ENCODE measurements around the gene RPL27A.

Gene RPL27A

GRCh38 chr11:8672346-8672745, 10.2 kb upstream of the RPL27A start:
- DNase-seq (ENCODE audit: low read depth in 2 of 2, low spot score in 1 of 2), result no peak

DNA sequence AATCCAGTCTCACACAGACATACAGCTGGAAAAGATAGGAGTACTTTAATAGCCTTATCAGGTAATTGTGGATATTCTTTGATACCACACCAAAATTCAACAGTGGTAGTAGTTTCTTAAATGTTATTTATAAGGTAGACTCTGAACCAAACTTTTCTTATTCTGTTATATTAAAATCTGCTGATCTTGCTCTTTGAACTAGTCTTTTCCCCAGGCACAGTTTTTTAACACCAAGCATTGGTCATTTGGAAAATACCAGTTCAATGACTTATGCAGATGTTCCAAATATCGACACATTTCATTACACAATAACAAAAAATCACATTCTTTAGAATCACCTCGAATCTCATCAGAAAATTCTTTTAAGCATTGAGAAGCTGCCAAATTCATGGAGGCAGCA, 7.7 kb upstream of the RPL27A start:
- no peak for DNase-seq (ENCODE audit: low read depth in 2 of 2, low spot score in 1 of 2)

GRCh38 chr11:8676458-8676857, 6.1 kb upstream of the RPL27A start:
- DNase-seq (ENCODE audit: low read depth in 2 of 2, low spot score in 1 of 2), result no peak

DNA sequence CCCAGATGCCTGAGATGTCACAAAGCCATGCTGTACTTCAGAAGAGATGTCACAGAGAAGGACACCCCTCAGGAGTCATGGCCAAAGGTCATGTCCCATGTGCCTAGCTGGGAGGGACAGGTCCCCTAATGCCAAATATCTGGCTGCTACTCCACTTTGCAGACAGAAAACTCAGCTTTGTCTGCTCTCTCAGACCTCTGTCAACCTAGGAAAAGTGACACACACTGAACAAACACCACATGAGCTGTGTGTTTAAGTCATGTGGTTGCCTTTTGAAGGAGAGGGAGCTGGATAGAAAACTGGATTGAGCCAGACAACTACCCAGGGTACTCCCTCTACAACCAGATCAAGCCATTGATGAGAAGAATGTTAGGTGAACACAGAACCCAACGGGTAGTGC, 3.6 kb upstream of the RPL27A start:
- no peak for DNase-seq (ENCODE audit: low read depth in 2 of 2, low spot score in 1 of 2)

- DNase-seq (ENCODE audit: low read depth in 2 of 2, low spot score in 1 of 2), result peak in 1 of 2 donors; percentile 9
These were observed 722 bp upstream of the RPL27A start for GRCh38 chr11:8681837-8682302.

DNA sequence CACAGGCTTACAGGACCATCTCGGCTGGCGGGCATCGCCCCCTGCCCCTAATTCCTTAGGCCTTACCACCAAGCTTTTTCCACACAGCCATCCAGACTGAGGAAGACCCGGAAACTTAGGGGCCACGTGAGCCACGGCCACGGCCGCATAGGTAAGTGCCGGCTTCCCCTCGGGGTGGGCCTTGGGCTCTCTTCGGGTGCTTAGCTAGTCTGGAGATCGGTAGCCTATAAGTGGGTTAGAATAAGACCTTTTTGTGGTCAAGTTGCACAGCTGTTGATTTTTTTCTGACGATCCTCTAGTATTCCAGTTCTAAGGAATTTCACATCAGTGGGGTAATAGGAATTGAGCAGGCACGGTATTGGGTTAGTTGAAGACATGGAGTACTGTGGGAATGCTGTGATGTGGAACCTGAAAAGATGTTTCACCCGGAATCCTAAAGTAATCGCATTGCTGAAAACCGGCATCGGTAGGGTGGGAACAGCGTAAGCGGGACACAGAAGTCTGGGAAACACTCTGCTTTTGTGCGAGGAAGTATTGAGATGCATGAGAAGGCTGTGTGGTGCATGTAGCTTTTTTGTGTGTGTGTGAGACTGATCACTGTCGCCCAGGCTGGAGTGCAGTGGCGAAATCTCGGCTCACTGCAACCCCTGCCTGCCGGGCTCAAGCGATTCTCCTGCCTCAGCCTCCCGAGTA, 669 bp downstream of the RPL27A start:
- DNase-seq (ENCODE audit: low read depth in 2 of 2, low spot score in 1 of 2), result peak in 1 of 2 donors; percentile 9

DNA sequence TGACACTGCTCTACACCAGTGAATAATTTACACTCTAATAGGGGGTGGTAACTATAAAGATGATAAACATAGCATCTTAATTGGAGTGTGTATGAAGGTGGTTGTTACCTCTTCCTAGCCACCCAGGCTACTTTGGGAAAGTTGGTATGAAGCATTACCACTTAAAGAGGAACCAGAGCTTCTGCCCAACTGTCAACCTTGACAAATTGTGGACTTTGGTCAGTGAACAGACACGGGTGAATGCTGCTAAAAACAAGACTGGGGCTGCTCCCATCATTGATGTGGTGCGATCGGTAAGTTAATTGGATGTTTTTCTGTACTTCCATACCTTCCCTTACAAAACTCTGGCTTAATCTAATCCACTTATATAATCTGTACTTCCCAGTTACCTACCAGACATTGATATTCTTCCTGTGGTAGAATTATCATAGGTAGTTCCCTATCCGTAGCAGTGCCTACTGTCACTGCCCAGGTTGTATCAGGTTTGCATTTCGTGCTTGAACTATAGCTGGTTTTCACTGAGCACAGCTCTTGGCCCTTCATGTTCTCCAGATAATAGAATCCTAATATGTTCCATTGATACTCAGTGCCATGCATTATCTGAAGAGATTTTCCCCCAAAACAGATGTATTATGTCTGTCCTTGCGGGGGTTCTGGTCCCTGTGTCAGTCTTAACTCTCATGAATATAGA, 2.2 kb downstream of the RPL27A start:
- DNase-seq (ENCODE audit: low read depth in 2 of 2, low spot score in 1 of 2), result no peak

- no peak for DNase-seq (ENCODE audit: low read depth in 2 of 2, low spot score in 1 of 2)
These were observed 2.7 kb downstream of the RPL27A start for GRCh38 chr11:8685306-8685705.

DNA sequence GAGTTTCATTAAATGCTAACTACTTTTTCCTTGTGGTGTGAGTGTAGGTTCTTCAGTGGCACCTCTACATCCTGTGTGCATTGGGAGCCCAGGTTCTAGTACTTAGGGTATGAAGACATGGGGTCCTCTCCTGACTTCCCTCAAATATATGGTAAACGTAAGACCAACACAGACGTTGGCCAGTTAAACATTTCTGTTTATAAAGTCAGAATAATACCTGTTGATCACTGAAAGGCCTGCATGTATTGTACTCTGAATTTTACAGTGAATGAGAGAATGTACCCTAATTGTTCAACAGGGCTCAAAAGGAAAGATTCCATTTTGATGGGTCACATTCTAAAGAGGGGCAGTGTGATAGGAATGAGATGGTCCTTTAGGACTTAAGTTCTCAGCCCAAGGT, 3.2 kb downstream of the RPL27A start:
- no peak for DNase-seq (ENCODE audit: low read depth in 2 of 2, low spot score in 1 of 2)

DNA sequence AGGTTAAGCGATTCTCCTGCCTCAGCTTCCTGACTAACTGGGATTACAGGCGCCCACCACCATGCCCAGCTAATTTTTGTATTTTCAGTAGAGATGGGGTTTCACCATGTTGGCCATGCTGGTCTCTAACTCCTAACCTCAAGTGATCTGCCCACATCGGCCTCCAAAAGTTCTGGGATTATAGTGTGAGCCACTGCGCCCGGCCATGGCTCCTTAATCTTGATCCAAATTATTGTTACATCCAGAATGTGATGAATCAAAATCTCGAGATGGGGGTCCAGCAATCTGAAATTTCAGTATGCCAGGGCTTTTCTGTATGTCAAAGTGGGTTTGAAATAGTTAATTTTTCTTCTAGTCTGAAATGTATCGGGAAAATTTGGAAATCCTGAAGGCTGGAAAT, 3.7 kb downstream of the RPL27A start:
- DNase-seq (ENCODE audit: low read depth in 2 of 2, low spot score in 1 of 2), result no peak

GRCh38 chr11:8688414-8689362, 6.1 kb downstream of the RPL27A start:
- peak; percentile 67 to 71 for DNase-seq (ENCODE audit: low read depth in 2 of 2, low spot score in 1 of 2)

GRCh38 chr11:8689726-8690255, 7.2 kb downstream of the RPL27A start:
- no peak for DNase-seq (ENCODE audit: low read depth in 2 of 2, low spot score in 1 of 2)

DNA sequence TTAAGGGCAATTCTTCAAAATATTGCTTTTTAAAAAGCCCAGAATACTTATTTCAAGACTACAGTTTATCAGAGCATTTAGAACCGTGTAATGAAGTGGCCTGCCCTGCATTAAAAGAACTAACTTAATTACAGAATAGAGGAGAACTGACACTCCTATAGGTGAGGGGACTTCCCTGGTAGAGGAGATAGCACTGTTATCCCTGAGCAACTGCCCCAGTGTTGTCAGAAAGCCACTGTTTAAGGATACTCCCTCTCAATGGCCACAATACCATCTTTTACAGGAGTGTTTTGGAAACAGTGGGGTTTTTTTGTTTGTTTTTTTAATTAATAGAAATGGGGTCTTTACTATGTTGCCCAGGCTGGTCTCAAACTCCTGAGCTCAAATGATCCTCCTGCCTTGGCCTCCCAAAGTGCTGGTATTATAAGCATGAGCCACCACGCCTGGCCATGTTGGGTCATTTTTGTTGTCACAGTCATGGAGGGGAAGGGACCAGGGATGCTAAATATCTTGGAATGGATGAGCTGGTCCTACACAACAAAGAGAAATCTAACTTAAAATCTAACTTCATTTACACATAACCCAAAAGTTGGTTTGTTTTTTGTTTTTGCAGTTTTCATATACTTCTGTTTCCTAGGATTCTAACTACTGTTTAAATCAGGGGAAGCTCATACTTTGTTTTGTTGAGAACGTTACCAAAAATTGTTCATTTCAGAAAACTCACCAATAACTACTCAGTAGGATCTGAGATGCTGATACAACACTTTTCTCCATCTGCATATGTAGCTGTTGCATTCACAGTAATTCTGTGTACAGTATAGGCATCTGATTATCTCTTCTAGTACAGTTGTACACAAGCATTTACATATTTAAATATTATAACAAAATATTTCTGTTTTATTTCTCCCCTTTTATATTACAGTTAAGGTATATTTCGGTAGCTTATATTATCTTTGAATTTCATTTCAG, 8.1 kb downstream of the RPL27A start:
- no peak for DNase-seq (ENCODE audit: low read depth in 2 of 2, low spot score in 1 of 2)

DNA sequence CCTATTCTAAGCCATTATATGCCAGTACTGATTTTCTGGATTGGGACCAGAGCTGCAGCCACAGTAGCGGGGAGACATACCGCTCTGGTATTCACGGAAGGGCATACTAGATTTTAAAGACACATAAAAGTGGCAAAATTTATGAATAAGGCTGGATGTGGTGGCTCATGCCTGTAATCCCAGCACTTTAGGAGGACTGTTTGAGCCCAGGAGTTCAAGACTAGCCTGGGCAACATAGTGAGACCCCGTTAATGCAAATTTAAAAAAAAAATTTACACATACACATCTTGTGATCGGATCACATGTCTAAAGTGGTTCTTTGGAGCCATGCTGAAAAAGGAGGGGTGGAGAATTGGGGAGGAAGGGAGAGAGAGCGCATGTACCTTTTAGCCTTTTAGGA, 9.0 kb downstream of the RPL27A start:
- DNase-seq (ENCODE audit: low read depth in 2 of 2, low spot score in 1 of 2), result no peak

GRCh38 chr11:8692417-8692816, 9.8 kb downstream of the RPL27A start:
- no peak for DNase-seq (ENCODE audit: low read depth in 2 of 2, low spot score in 1 of 2)

DNA sequence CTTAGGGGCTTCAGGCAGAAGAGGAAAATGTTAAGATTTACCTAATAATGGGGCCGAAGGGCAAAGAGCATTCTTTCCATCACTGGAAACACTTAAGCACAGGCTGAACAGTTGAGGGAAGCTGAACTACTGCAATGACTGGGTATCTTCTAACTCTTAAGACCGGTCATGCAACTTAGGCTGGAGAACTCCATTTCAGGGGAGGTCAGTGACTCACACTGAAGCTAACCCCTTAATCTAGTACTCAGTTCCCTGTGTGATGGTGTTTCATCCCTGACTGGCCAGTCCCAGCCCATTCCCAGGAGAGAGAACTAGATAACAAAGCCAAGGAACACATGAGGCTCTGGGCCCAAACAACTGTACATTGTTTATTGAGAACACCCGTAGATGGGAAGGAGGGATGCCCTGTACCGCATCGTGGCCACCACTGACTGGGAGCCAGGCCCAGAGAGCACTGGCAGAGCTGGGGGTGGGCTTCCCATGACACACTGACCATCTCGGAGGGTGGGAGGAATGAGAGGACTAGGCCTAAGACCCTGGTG, 10.5 kb downstream of the RPL27A start:
- DNase-seq (ENCODE audit: low read depth in 2 of 2, low spot score in 1 of 2), result no peak

DNA sequence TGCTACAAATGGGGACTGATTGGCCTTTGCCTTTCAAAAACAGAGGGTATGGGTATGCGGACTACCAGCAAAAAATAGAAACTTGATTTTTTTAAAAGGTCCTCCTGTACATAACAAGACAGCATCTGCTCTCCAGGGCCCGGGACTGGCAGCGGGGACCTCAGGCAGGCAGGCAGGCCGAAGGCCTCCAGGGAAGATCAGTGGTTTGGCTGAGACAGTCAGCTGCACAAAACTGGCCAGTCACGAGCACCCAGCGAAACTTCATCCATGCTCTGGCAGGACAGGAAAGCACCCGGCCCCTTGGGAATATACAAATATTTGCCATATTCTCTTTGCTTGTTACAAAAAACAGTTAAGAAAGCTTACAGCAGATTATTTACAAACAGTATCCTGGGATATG, 11.0 kb downstream of the RPL27A start:
- DNase-seq (ENCODE audit: low read depth in 2 of 2, low spot score in 1 of 2), result no peak

DNA sequence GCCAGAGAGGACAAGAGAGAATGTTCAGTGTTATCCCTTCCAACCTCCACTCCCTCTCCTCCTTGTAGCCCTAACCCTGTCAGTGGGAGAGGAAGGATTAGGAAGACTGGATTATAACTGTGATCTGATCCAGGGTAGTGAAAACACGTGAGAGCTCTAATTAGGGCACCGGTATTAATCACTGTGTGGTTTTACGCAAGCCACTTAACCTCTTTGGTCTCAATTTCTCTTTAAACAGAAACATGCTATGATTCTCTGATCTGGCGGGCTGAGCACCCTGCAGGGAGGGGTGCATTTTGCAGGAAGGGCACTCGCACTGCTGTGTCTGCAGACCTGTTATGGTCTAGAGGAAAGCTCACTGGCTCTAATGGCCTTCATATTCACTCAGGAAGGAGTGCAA, 11.5 kb downstream of the RPL27A start:
- DNase-seq (ENCODE audit: low read depth in 2 of 2, low spot score in 1 of 2), result no peak

DNA sequence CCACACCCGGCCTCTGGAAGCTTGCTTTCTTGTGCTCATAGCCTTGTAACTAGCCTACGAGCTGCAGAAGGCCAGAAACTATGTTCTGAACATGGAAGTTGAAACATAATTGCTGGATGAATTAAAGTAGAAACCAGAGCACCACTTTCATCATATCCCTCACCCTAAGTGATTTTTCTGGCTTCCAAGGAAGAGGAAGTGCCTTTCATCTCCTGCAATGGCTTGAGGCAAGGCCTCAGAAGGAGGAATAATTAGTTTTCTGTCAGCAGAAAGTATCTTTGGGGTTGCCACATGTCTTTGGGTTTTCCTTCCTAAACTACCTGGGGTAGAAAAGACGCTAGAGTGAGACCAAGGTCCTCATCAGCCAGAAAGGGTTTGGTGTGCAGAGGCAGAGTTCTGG, 14.5 kb downstream of the RPL27A start:
- no peak for DNase-seq (ENCODE audit: low read depth in 2 of 2, low spot score in 1 of 2)

DNA sequence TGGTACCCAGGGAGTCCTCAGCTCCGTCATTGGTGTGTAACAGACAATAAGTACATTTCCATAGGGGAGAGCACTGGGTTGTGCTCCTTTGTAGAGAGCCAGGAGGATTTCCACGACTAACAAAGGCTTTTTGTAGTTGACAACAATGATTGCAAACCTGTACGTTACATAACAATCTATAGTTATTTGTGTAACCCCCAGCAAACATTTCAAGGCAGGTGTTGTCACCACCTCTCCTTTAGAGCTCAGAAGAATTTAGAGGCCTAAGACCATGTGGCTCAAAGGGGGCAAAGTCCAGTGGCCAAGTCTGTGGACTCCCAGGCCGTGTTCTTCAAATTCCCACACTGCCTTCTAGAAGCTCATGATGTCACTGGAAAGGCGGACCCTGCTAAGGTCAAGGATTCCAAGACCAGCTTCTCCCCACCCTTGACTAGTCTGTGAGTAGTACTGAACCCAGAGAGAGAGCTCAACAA, 15.8 kb downstream of the RPL27A start:
- DNase-seq (ENCODE audit: low read depth in 2 of 2, low spot score in 1 of 2), result no peak
